Measurements from ENCODE around the gene SP2.

Gene SP2

DNA sequence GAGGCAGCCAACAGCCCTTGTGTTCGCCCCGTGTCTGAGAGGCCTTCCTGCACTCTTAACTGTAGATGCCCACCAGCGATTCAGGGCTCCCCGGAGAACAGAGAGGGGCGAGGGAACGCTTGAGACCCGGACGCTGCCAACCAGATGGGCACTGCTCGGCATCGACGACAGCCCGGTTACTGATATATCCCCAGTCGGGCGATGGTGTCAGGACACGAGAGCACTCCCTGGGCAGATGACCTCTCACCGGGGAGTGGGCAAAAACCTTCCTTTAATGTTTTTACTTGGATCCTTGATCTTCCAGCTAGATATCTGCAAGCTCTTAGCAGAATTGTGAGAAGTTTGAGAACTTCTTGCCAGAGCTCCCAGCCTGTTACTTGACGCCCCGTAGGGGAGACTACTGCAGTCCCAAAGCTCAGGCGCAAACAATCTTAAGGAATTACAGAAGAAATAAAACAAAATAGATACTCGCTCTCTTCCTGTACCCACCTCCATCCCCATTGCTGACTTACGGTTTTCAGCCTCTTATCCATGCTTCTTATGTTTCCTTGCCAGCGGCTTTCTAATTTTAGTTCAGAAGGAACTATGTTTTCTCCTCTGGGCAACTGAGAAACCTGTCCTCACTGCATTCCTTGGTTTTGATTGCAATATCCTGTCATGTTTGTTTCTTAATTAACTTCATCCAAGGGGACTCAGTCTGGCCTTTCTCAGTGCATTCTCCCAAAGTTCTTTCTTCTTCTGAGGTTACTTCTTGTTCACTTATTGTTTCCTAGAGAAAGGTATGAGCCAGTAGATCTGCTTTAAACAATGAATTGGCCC, 845 bp downstream of the SP2 start:
- Histone ChIP-seq H3K4me1 (ENCODE audit: low read length) (peaks cover 23% of the 10 kb centered on the region), H2AFZ (ENCODE audit: low read depth, low read length) (no peak overlapping the region)

DNA sequence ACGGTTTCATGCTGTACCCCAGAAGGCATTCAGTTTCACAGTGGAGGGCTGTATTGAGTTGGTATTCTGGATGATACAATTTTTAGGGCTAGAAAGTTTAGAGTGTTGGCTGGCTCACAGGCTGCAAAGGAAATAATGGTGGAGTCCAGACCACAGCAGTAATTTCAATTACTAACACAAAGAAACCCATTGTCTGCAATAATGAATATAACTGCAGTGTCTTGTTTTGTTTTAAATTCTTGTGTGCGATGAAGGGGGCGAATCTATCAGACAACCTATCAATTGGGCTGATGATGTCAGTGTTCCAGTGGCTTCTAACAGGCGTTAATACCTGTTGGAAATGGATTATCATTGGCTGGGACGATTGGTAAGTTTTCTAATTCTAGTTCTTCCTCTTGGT, 1.5 kb downstream of the SP2 start:
- Histone ChIP-seq H3K4me2 (ENCODE audit: low read length) (peak overlapping the region; percentile 91), H3K9ac (ENCODE audit: low read length) (peak overlapping the region; percentile 84), H3K79me2 (ENCODE audit: low read length) (peaks cover 17% of the 10 kb centered on the region), H4K20me1 (ENCODE audit: insufficient read depth, low read length) (no peaks in the 10 kb centered on the region; the same call in 1 of the 2 replicates), H3K27ac (ENCODE audit: low read length) (no peak overlapping the region), H3K4me3 (ENCODE audit: low read length) (peak overlapping the region; percentile 95), H3K9me3 (ENCODE audit: insufficient read depth, low read length) (no peaks in the 10 kb centered on the region), H2AFZ (ENCODE audit: low read depth, low read length) (no peak overlapping the region), H3K36me3 (replicated peaks; ENCODE audit: low read depth, low read length) (peaks cover 6% of the 10 kb centered on the region), H3K4me1 (ENCODE audit: low read length) (peaks cover 21% of the 10 kb centered on the region), H3K27me3 (ENCODE audit: low read depth, low read length) (no peaks in the 10 kb centered on the region)
- no peak for TF ChIP-seq EZH2phosphoT487 (IDR thresholded peaks at IDR 0.05; ENCODE audit: low read depth)
- TF ChIP-seq, protein P1, sequence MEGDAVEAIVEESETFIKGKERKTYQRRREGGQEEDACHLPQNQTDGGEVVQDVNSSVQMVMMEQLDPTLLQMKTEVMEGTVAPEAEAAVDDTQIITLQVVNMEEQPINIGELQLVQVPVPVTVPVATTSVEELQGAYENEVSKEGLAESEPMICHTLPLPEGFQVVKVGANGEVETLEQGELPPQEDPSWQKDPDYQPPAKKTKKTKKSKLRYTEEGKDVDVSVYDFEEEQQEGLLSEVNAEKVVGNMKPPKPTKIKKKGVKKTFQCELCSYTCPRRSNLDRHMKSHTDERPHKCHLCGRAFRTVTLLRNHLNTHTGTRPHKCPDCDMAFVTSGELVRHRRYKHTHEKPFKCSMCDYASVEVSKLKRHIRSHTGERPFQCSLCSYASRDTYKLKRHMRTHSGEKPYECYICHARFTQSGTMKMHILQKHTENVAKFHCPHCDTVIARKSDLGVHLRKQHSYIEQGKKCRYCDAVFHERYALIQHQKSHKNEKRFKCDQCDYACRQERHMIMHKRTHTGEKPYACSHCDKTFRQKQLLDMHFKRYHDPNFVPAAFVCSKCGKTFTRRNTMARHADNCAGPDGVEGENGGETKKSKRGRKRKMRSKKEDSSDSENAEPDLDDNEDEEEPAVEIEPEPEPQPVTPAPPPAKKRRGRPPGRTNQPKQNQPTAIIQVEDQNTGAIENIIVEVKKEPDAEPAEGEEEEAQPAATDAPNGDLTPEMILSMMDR (IDR thresholded peaks at IDR 0.05; ENCODE audit: low read depth, low read length): no peak

More for the DNA sequence above, 845 bp downstream of the SP2 start:
- no peaks in the 10 kb centered on the region for H3K9me3 ChIP-seq (ENCODE audit: insufficient read depth, low read length)
- peak overlapping the region; percentile 95 for H3K4me3 ChIP-seq (ENCODE audit: low read length)
- no peaks in the 10 kb centered on the region for H3K27me3 ChIP-seq (ENCODE audit: low read depth, low read length)
- no peaks in the 10 kb centered on the region; the same call in 1 of the 2 replicates for H4K20me1 ChIP-seq (ENCODE audit: insufficient read depth, low read length)
- peak overlapping the region; percentile 84 for H3K9ac ChIP-seq (ENCODE audit: low read length)
- H3K79me2 ChIP-seq (ENCODE audit: low read length): peaks cover 17% of the 10 kb centered on the region
- TF ChIP-seq EZH2phosphoT487 (IDR thresholded peaks at IDR 0.05; ENCODE audit: low read depth): no peak
- TF ChIP-seq, protein P1 (IDR thresholded peaks at IDR 0.05; ENCODE audit: low read depth, low read length): no peak
- 0 out of 2 replicates have a peak overlapping the region, but pooled peaks have one; percentile 70 for H3K27ac ChIP-seq (ENCODE audit: low read length)
- peaks cover 6% of the 10 kb centered on the region for H3K36me3 ChIP-seq (replicated peaks; ENCODE audit: low read depth, low read length)
- H3K4me2 ChIP-seq (ENCODE audit: low read length): peak overlapping the region; percentile 91

DNA sequence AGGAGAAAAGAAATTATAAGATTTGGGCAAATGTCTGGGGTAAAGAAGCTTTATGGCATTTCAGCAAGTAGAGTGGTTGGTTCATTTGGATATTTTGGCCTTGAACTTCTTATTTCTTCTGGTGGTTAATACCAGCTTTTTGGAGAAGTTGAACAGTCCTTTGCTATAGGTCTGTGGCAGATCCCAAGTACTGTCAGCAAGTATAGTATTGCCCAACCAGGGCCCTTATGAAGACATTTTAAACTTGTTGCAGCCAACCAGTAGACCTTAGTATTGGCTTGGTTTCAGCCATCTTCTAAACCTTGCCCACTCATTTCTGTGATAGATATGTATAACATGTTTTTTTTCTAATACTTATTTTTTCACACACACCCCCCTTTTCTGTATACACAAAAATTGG, 2.2 kb downstream of the SP2 start:
- Histone ChIP-seq H3K9ac (ENCODE audit: low read length) (no peak overlapping the region), H2AFZ (ENCODE audit: low read depth, low read length) (no peak overlapping the region), H4K20me1 (ENCODE audit: insufficient read depth, low read length) (no peaks in the 10 kb centered on the region; the same call in 1 of the 2 replicates), H3K4me1 (ENCODE audit: low read length) (peaks cover 21% of the 10 kb centered on the region), H3K9me3 (ENCODE audit: insufficient read depth, low read length) (no peaks in the 10 kb centered on the region), H3K79me2 (ENCODE audit: low read length) (peaks cover 17% of the 10 kb centered on the region), H3K27me3 (ENCODE audit: low read depth, low read length) (no peaks in the 10 kb centered on the region), H3K27ac (ENCODE audit: low read length) (no peak overlapping the region), H3K4me2 (ENCODE audit: low read length) (no peak overlapping the region), H3K36me3 (replicated peaks; ENCODE audit: low read depth, low read length) (peaks cover 6% of the 10 kb centered on the region), H3K4me3 (ENCODE audit: low read length) (no peak overlapping the region)
- TF ChIP-seq, protein P1 (IDR thresholded peaks at IDR 0.05; ENCODE audit: low read depth, low read length): no peak
- no peak for TF ChIP-seq EZH2phosphoT487 (IDR thresholded peaks at IDR 0.05; ENCODE audit: low read depth)

DNA sequence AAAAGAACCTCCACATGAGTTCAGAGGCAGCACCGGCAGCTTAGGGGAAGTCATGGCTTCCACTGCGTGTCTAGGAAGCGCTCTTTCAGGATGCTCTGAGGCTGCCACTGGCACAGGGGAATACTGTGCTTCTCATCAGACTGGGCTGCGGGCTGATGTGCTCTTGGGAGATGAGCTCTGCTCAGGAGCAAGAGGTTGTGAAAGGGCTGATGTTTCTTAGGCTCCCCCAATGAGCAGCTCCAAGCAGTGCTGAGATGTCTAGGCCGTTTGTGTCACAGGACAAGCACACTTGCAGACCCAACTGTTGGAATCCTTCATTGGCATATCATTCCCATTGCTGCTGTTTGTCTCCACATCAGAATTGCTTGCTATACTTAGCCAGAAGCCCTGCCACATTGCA, 3.6 kb downstream of the SP2 start:
- no peak overlapping the region for H3K4me3 ChIP-seq (ENCODE audit: low read length)
- no peak overlapping the region for H3K27ac ChIP-seq (ENCODE audit: low read length)
- H3K4me2 ChIP-seq (ENCODE audit: low read length): no peak overlapping the region
- H3K79me2 ChIP-seq (ENCODE audit: low read length): peaks cover 17% of the 10 kb centered on the region
- H3K36me3 ChIP-seq (replicated peaks; ENCODE audit: low read depth, low read length): peaks cover 6% of the 10 kb centered on the region
- no peak overlapping the region for H2AFZ ChIP-seq (ENCODE audit: low read depth, low read length)
- H4K20me1 ChIP-seq (ENCODE audit: insufficient read depth, low read length): no peaks in the 10 kb centered on the region; the same call in 1 of the 2 replicates
- TF ChIP-seq EZH2phosphoT487 (IDR thresholded peaks at IDR 0.05; ENCODE audit: low read depth): no peak
- TF ChIP-seq, protein P1 (IDR thresholded peaks at IDR 0.05; ENCODE audit: low read depth, low read length): no peak
- H3K27me3 ChIP-seq (ENCODE audit: low read depth, low read length): no peaks in the 10 kb centered on the region
- no peak overlapping the region for H3K9ac ChIP-seq (ENCODE audit: low read length)
- H3K9me3 ChIP-seq (ENCODE audit: insufficient read depth, low read length): no peaks in the 10 kb centered on the region
- peaks cover 16% of the 10 kb centered on the region for H3K4me1 ChIP-seq (ENCODE audit: low read length)

Measured in OCI-LY3 (cell line).